NCI-H226 (cell line): Measurements from ENCODE around the gene DUSP10.
A peak's percentile ranks its signal among the peaks of the same experiment; 100 is the strongest.

Experiments
- DNase-seq: peaks from one replicate; pipeline ENCODE4 v3.0.0-alpha.2; 2015

Gene DUSP10

GRCh38 chr1:221689138-221689537, 52.8 kb downstream of the DUSP10 start:
- no peak for DNase-seq

- DNase-seq: no peak
Measured at GRCh38 chr1:221688488-221688843, 53.4 kb downstream of the DUSP10 start.

- no peak for DNase-seq
Measured at GRCh38 chr1:221687836-221688487, 53.9 kb downstream of the DUSP10 start.

GRCh38 chr1:221683681-221684080, 58.2 kb downstream of the DUSP10 start:
- DNase-seq: no peak

GRCh38 chr1:221680085-221680484, 61.8 kb downstream of the DUSP10 start:
- no peak for DNase-seq

- DNase-seq: no peak
Measured at GRCh38 chr1:221678014-221678413, 63.9 kb downstream of the DUSP10 start.

- DNase-seq: no peak
Measured at GRCh38 chr1:221675880-221676800, 65.7 kb downstream of the DUSP10 start.

GRCh38 chr1:221672965-221673364, 68.9 kb downstream of the DUSP10 start:
- no peak for DNase-seq

GRCh38 chr1:221672239-221672645, 69.6 kb downstream of the DUSP10 start:
- DNase-seq: no peak

- DNase-seq: no peak
Measured at GRCh38 chr1:221670081-221670480, 71.8 kb downstream of the DUSP10 start.

- DNase-seq: no peak
Measured at GRCh38 chr1:221669441-221669840, 72.4 kb downstream of the DUSP10 start.

GRCh38 chr1:221667504-221667903, 74.4 kb downstream of the DUSP10 start:
- DNase-seq: peak; percentile 7

GRCh38 chr1:221664253-221664652, 77.6 kb downstream of the DUSP10 start:
- no peak for DNase-seq

- DNase-seq: no peak
Measured at GRCh38 chr1:221663321-221663720, 78.6 kb downstream of the DUSP10 start.

- no peak for DNase-seq
Measured at GRCh38 chr1:221655766-221656305, 86.1 kb downstream of the DUSP10 start.
